Tibial nerve (tissue), 4 donors: ENCODE data around the gene PAN3.

ENCODE experiments used
- EP300 ChIP-seq, 2 donors: sonication (generic); formaldehyde crosslinking; IDR thresholded peaks; one replicate each; pipeline ENCODE4 v1.6.1; 2017; ENCODE audit warnings: antibody characterized with exemption in 2 of 2, mild to moderate bottlenecking in 1 of 2
- POLR2A ChIP-seq, 2 donors: fragments of 450-650 bp; IDR thresholded peaks; one replicate each; pipeline ENCODE4 v1.6.1; 2017; ENCODE audit warnings: antibody characterized with exemption in 2 of 2, mild to moderate bottlenecking in 2 of 2, moderate library complexity in 2 of 2
- TF ChIP-seq, protein P1 (sequence below), 5 experiments: fragments of 200-600 bp in 3 of 5; fragments of 450-650 bp in 2 of 5; sonication (generic) in 3 of 5; IDR thresholded peaks; one replicate each; pipeline ENCODE4 v1.5.1; 2016 to 2019; ENCODE audit warnings: antibody characterized with exemption in 5 of 5, mild to moderate bottlenecking in 3 of 5, moderate library complexity in 2 of 5

- TF ChIP-seq POLR2A (IDR thresholded peaks at IDR 0.05) (no peak), EP300 (IDR thresholded peaks at IDR 0.05) (no peak)
- TF ChIP-seq, protein P1, sequence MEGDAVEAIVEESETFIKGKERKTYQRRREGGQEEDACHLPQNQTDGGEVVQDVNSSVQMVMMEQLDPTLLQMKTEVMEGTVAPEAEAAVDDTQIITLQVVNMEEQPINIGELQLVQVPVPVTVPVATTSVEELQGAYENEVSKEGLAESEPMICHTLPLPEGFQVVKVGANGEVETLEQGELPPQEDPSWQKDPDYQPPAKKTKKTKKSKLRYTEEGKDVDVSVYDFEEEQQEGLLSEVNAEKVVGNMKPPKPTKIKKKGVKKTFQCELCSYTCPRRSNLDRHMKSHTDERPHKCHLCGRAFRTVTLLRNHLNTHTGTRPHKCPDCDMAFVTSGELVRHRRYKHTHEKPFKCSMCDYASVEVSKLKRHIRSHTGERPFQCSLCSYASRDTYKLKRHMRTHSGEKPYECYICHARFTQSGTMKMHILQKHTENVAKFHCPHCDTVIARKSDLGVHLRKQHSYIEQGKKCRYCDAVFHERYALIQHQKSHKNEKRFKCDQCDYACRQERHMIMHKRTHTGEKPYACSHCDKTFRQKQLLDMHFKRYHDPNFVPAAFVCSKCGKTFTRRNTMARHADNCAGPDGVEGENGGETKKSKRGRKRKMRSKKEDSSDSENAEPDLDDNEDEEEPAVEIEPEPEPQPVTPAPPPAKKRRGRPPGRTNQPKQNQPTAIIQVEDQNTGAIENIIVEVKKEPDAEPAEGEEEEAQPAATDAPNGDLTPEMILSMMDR (IDR thresholded peaks at IDR 0.05), result no peak
These were observed 129.2 kb downstream of the PAN3 start for GRCh38 chr13:28267497-28267896.
